ENCODE results near the gene SPANXA2.
"Not testable (repeated sequence)": the region's sequence is repeated elsewhere in the genome, so short reads cannot be mapped to it uniquely, and the experiment has no call there.

Gene SPANXA2

GRCh38 chrX:141589408-141589807 lies at the start of gene SPANXA2:
TSS of gene SPANXA2 (plus strand) at chrX:141589708. CDS start at chrX:141589768, 60 bp downstream.
- DNase-seq, result not testable (repeated sequence)

GRCh38 chrX:141542551-141542950 lies 47.0 kb upstream of the SPANXA2 start:
- not testable (repeated sequence) for DNase-seq

GRCh38 chrX:141584638-141585037 lies 4.9 kb upstream of the SPANXA2 start, which contains the start of gene SPANXA1:
TSS of gene SPANXA1 (minus strand) at chrX:141584738. CDS start at chrX:141584678, 60 bp downstream.
- DNase-seq, result not testable (repeated sequence)

GRCh38 chrX:141609111-141609510 lies 19.6 kb downstream of the SPANXA2 start:
- no peak for DNase-seq

- DNase-seq, result no peak
Measured at GRCh38 chrX:141619336-141619735, 29.8 kb downstream of the SPANXA2 start.

GRCh38 chrX:141632124-141632523 lies 42.6 kb downstream of the SPANXA2 start:
- no peak for DNase-seq

- DNase-seq, result no peak
Measured at GRCh38 chrX:141638550-141638949, 49.0 kb downstream of the SPANXA2 start.
